Measurements from ENCODE around the gene SCN4A.

DNA sequence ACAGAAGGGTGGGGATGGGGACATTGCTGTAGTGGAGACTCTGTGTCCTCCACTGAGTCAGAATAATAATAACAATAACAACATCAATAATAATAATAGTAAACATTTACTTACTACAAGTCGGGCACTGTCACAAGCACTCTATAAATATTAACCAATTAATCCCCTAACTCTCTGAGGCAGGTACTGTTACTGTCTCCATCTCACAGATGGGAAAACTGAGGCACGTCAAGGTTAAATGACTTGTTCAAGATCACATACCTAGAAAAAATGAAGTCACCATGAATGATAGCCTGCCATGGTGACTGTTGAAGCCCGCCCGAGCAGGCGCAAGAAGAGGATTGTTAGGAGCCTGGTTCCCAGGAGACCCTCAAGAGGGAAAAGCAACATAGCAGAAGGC, 35.6 kb upstream of the SCN4A start:
- no peak for TF ChIP-seq POLR2A (IDR thresholded peaks at IDR 0.05; ENCODE audit: low read depth)
- no peak for TF ChIP-seq POLR2AphosphoS5 (IDR thresholded peaks at IDR 0.05)
- TF ChIP-seq CTCF (IDR thresholded peaks at IDR 0.05), result no peak

Measured in esophagus muscularis mucosa (tissue), 3 donors.